HepG2 (cell line): ENCODE data around the gene DNM1. TPM values are rescaled to one million over a fixed set of nuclear protein-coding genes. Genes with fewer than 3 reads are reported as not detected.
A peak's percentile ranks its signal among the peaks of the same experiment; 100 is the strongest.

Experiments used
- EEA1 ChIP-seq: sonication (generic); formaldehyde crosslinking; IDR thresholded peaks from 2 replicates; pipeline ENCODE4 v1.5.1; 2020; ENCODE audit warnings: mild to moderate bottlenecking, missing genetic modification reagents, borderline replicate concordance
- GFI1 ChIP-seq: sonication (generic); formaldehyde crosslinking; IDR thresholded peaks from 2 replicates; pipeline ENCODE4 v1.5.0; 2020; ENCODE audit warnings: missing genetic modification reagents, mild to moderate bottlenecking, borderline replicate concordance
- HIVEP1 ChIP-seq: sonication (generic); formaldehyde crosslinking; IDR thresholded peaks from 2 replicates; pipeline ENCODE4 v1.4.0; 2020; ENCODE audit warnings: mild to moderate bottlenecking, missing genetic modification reagents
- HMG20B ChIP-seq: conservative IDR thresholded peaks from 2 replicates; pipeline ENCODE4 v1.6.1; 2016; ENCODE audit warnings: missing genetic modification reagents, missing compliant biosample characterization
- HOXA9 ChIP-seq: sonication (generic); formaldehyde crosslinking; IDR thresholded peaks from 2 replicates; pipeline ENCODE4 v1.8.1; 2022; ENCODE audit warnings: missing genetic modification reagents, mild to moderate bottlenecking, moderate library complexity, borderline replicate concordance
- KAT8 ChIP-seq: IDR thresholded peaks from 2 replicates; pipeline ENCODE4 v1.6.1; 2016; ENCODE audit warnings: missing genetic modification reagents, missing compliant biosample characterization
- ONECUT2 ChIP-seq: sonication (generic); formaldehyde crosslinking; IDR thresholded peaks from 2 replicates; pipeline ENCODE4 v1.4.0; 2020; ENCODE audit warnings: missing genetic modification reagents
- SAFB2 ChIP-seq: sonication (generic); formaldehyde crosslinking; IDR thresholded peaks from 2 replicates; pipeline ENCODE4 v1.5.1; 2020; ENCODE audit warnings: missing genetic modification reagents, low read depth, mild to moderate bottlenecking, borderline replicate concordance
- SALL2 ChIP-seq: sonication (generic); formaldehyde crosslinking; IDR thresholded peaks from 2 replicates; pipeline ENCODE4 v1.8.1; 2023; ENCODE audit warnings: mild to moderate bottlenecking, missing genetic modification reagents, inconsistent platforms
- SP4 ChIP-seq: sonication (generic); formaldehyde crosslinking; IDR thresholded peaks from 2 replicates; pipeline ENCODE4 v1.8.1; 2023; ENCODE audit warnings: mild to moderate bottlenecking, missing genetic modification reagents
- TCF12 ChIP-seq, 2 experiments: fragments of 450-650 bp in 1 of 2; sonication (generic) in 1 of 2; formaldehyde crosslinking in 1 of 2; IDR thresholded peaks; 2 replicates each; pipeline versions ENCODE4 v1.6.1 to v1.8.0; 2017 to 2022; ENCODE audit warnings: antibody characterized with exemption in 1 of 2, mild to moderate bottlenecking in 1 of 2, missing genetic modification reagents in 1 of 2, moderate library complexity in 1 of 2
- TEAD2 ChIP-seq: sonication (generic); formaldehyde crosslinking; IDR thresholded peaks from 2 replicates; pipeline ENCODE4 v1.9.0; 2021; ENCODE audit warnings: missing genetic modification reagents
- TGIF2 ChIP-seq: IDR thresholded peaks from 2 replicates; pipeline ENCODE4 v1.6.1; 2016; ENCODE audit warnings: control low read depth, missing compliant biosample characterization
- ZFP90 ChIP-seq: sonication (generic); formaldehyde crosslinking; IDR thresholded peaks from 2 replicates; pipeline ENCODE4 v1.8.0; 2022; ENCODE audit warnings: missing genetic modification reagents, mild to moderate bottlenecking, inconsistent platforms, borderline replicate concordance
- ZNF292 ChIP-seq: sonication (generic); formaldehyde crosslinking; IDR thresholded peaks from 2 replicates; pipeline ENCODE4 v1.8.1; 2022; ENCODE audit warnings: mild to moderate bottlenecking, low read depth, missing genetic modification reagents, borderline replicate concordance
- ZNF546 ChIP-seq: sonication (generic); formaldehyde crosslinking; conservative IDR thresholded peaks from 2 replicates; pipeline ENCODE4 v1.8.1; 2023; ENCODE audit warnings: mild to moderate bottlenecking, missing genetic modification reagents
- ZNF660 ChIP-seq: sonication (generic); formaldehyde crosslinking; IDR thresholded peaks from 2 replicates; pipeline ENCODE4 v1.5.1; 2020; ENCODE audit warnings: mild to moderate bottlenecking, low read depth, missing genetic modification reagents, borderline replicate concordance
- ZNF670 ChIP-seq: sonication (generic); formaldehyde crosslinking; IDR thresholded peaks from 2 replicates; pipeline ENCODE4 v1.8.0; 2022; ENCODE audit warnings: mild to moderate bottlenecking, missing genetic modification reagents, borderline replicate concordance
- ZSCAN21 ChIP-seq: sonication (generic); formaldehyde crosslinking; IDR thresholded peaks from 2 replicates; pipeline ENCODE4 v1.8.0; 2022; ENCODE audit warnings: mild to moderate bottlenecking, missing genetic modification reagents, moderate library complexity, borderline replicate concordance
- polyA plus RNA-seq, 8 experiments: library from polyadenylated mRNA; depleted of rRNA in 3 of 8; stranded (reverse) in 7 of 8; unstranded in 1 of 8; fragments of >200 nt; fragmentation: Illumina TruSeq in 4 of 8; extraction: Trizol in 4 of 8; gene quantifications; 2 replicates each; pipeline versions ENCODE4 v1.2.1 to v1.2.3, GENCODE V29; 2011 to 2016; ENCODE audit warnings: low read depth in 4 of 8, missing spikeins in 1 of 8, mixed read lengths in 1 of 8; ENCODE audit not compliant: insufficient read depth in 1 of 8
- total RNA-seq, 5 experiments: library from RNA; depleted of rRNA; stranded (reverse); fragments of >200 nt; fragmentation: Illumina TruSeq; extraction: Trizol; gene quantifications; 2 replicates each; pipeline ENCODE4 v1.2.3, GENCODE V29; 2016; ENCODE audit warnings: low read depth in 1 of 5
- TF ChIP-seq, protein P1 (sequence below): sonication (generic); formaldehyde crosslinking; IDR thresholded peaks from 2 replicates; pipeline ENCODE4 v1.4.0; 2020; ENCODE audit warnings: missing genetic modification reagents
- TF ChIP-seq, protein P2 (sequence below): sonication (generic); formaldehyde crosslinking; IDR thresholded peaks from 2 replicates; pipeline ENCODE4 v1.4.0; 2020; ENCODE audit warnings: mild to moderate bottlenecking, missing genetic modification reagents, borderline replicate concordance
- TF ChIP-seq, protein P3 (sequence below): sonication (generic); formaldehyde crosslinking; IDR thresholded peaks from 2 replicates; pipeline ENCODE4 v1.4.0; 2020; ENCODE audit warnings: mild to moderate bottlenecking, missing genetic modification reagents

DNM1 gene
- total and polyA plus RNA-seq, 2 of the 13 experiments (the other 11 are each of a cell fraction or from before 2014, with no cell fraction given), result 0.13 to 0.58 TPM

DNA sequence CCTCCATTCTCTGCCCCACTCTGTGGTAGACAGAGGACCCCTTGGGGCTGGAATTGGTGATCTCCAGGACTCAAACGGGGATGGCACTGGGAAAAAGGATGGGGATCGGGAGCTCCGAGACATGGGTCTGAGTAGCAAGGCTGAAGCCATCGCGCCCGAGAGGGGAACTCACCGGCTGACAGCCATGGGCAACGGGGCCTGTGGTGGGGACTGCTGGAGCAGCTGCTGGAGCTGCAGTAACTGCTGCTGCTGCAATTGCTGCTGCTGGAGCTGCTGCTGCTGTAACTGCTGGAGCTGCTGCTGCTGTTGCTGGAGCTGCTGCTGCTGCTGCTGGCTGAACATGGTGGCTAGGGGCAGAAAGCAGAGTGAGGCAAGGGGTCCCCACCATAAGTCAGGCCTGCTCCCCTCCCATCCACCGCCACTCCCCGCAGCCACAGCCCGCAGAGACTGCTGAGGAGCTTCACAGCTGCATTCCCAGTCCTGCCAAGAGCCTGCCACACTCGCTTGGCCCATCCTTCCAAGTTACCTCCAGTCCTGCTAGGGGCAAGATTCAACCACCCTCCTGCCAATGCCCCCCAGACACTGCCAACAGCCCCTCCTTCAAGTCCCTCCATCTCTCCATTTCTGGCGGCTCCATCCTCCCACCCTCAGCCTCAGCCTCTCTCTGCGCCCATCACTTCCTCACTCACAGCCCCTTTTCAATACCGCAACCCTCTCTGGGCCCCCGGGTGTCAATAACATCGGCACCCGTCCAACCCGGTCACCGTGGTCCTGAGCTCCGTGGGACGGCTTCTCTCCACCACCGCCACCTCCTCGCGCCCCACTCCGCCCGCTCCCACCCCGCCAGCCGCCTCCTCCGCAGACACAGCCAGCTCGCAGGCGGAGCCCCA lies 12.4 kb upstream of the DNM1 start (continued):
- TF ChIP-seq SALL2 (no peak), SAFB2 (no peak), HOXA9 (CRISPR knock-in tag) (0 out of 2 replicates have a peak, but pooled peaks have one; percentile 12), KAT8 (no peak), ONECUT2 (CRISPR knock-in tag) (no peak), EEA1 (peak; percentile 40; the same call in 1 of the 2 replicates), ZSCAN21 (CRISPR knock-in tag) (no peak), TEAD2 (CRISPR knock-in tag) (no peak), SP4 (CRISPR knock-in tag) (no peak), ZNF670 (CRISPR knock-in tag) (0 out of 2 replicates have a peak, but pooled peaks have one; percentile 11), ZNF546 (CRISPR knock-in tag) (no peak), HIVEP1 (CRISPR knock-in tag) (no peak), GFI1 (CRISPR knock-in tag) (no peak), ZNF292 (CRISPR knock-in tag) (0 out of 2 replicates have a peak, but pooled peaks have one; percentile 20), ZNF660 (CRISPR knock-in tag) (no peak), TCF12 (IDR thresholded peaks at IDR 0.05) (no peak), TCF12 (CRISPR knock-in tag; IDR thresholded peaks at IDR 0.05) (0 out of 2 replicates have a peak, but pooled peaks have one; percentile 2), TGIF2 (CRISPR knock-in tag) (no peak), HMG20B (CRISPR knock-in tag) (no peak), ZFP90 (CRISPR knock-in tag) (0 out of 2 replicates have a peak, but pooled peaks have one; percentile 26)
- TF ChIP-seq, protein P1, sequence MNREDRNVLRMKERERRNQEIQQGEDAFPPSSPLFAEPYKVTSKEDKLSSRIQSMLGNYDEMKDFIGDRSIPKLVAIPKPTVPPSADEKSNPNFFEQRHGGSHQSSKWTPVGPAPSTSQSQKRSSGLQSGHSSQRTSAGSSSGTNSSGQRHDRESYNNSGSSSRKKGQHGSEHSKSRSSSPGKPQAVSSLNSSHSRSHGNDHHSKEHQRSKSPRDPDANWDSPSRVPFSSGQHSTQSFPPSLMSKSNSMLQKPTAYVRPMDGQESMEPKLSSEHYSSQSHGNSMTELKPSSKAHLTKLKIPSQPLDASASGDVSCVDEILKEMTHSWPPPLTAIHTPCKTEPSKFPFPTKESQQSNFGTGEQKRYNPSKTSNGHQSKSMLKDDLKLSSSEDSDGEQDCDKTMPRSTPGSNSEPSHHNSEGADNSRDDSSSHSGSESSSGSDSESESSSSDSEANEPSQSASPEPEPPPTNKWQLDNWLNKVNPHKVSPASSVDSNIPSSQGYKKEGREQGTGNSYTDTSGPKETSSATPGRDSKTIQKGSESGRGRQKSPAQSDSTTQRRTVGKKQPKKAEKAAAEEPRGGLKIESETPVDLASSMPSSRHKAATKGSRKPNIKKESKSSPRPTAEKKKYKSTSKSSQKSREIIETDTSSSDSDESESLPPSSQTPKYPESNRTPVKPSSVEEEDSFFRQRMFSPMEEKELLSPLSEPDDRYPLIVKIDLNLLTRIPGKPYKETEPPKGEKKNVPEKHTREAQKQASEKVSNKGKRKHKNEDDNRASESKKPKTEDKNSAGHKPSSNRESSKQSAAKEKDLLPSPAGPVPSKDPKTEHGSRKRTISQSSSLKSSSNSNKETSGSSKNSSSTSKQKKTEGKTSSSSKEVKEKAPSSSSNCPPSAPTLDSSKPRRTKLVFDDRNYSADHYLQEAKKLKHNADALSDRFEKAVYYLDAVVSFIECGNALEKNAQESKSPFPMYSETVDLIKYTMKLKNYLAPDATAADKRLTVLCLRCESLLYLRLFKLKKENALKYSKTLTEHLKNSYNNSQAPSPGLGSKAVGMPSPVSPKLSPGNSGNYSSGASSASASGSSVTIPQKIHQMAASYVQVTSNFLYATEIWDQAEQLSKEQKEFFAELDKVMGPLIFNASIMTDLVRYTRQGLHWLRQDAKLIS (CRISPR knock-in tag), result no peak
- TF ChIP-seq, protein P2, sequence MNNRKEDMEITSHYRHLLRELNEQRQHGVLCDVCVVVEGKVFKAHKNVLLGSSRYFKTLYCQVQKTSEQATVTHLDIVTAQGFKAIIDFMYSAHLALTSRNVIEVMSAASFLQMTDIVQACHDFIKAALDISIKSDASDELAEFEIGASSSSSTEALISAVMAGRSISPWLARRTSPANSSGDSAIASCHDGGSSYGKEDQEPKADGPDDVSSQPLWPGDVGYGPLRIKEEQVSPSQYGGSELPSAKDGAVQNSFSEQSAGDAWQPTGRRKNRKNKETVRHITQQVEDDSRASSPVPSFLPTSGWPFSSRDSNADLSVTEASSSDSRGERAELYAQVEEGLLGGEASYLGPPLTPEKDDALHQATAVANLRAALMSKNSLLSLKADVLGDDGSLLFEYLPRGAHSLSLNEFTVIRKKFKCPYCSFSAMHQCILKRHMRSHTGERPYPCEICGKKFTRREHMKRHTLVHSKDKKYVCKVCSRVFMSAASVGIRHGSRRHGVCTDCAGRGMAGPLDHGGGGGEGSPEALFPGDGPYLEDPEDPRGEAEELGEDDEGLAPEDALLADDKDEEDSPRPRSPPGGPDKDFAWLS, result no peak
- TF ChIP-seq, protein P3, sequence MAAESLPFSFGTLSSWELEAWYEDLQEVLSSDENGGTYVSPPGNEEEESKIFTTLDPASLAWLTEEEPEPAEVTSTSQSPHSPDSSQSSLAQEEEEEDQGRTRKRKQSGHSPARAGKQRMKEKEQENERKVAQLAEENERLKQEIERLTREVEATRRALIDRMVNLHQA (CRISPR knock-in tag), result no peak
